Endothelial cell of umbilical vein (primary cell): ENCODE measurements around the gene GRAMD1A.

Experiments
- MYC ChIP-seq: IDR thresholded peaks from one replicate; pipeline ENCODE4 v1.6.1; 2011; ENCODE audit warnings: mild to moderate bottlenecking, low read depth, low read length
- POLR2A ChIP-seq: IDR thresholded peaks from 2 replicates; pipeline ENCODE4 v1.6.1; 2012; ENCODE audit warnings: low read depth, mild to moderate bottlenecking, control low read depth, low read length

GRCh38 chr19:34974646-34975045 is 25.5 kb upstream of the GRAMD1A start:
- TF ChIP-seq MYC, result no peak
- TF ChIP-seq POLR2A, result no peak
